ENCODE measurements around the gene CYP4F8.

DNA sequence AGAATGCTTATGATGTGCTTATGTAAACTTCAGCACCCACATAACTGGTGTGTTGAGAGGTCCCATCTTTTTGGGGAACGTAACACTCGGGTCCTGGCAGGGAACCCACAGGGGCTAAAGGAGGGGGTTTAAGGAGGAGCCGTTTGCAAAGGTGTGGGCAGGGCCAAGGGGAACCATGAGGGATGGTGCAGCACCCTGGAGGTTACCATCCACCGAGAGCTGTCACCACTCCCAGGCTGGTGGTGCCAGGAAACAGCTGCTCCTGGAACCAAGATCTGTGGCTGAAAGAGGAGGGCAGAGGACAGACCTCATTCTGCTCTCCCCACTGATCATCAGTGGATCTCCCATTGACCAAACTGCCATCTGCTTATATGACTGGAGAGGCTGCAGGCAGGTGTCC lies 23.2 kb upstream of the CYP4F8 start:
- no peak for TF ChIP-seq CTCF (IDR thresholded peaks at IDR 0.05; ENCODE audit: insufficient read depth, low read length, poor library complexity, severe bottlenecking)
- no peak for TF ChIP-seq EZH2phosphoT487 (conservative IDR thresholded peaks at IDR 0.05; ENCODE audit: low read length)
